ENCODE measurements around the gene KCNQ5.
"Not testable (repeated sequence)": the region's sequence is repeated elsewhere in the genome, so short reads cannot be mapped to it uniquely, and the experiment has no call there.

Gene KCNQ5

GRCh38 chr6:72855471-72855870 is 233.6 kb downstream of the KCNQ5 start:
- no peak for FAIRE-seq

GRCh38 chr6:72856801-72857200 is 234.9 kb downstream of the KCNQ5 start:
- FAIRE-seq = no peak

- FAIRE-seq = peak; percentile 36
These were observed 236.1 kb downstream of the KCNQ5 start for GRCh38 chr6:72857791-72858585.

GRCh38 chr6:72861059-72861458 is 239.2 kb downstream of the KCNQ5 start:
- FAIRE-seq = no peak

- FAIRE-seq = no peak
These were observed 240.1 kb downstream of the KCNQ5 start for GRCh38 chr6:72861935-72862432.

- no peak for FAIRE-seq
These were observed 241.3 kb downstream of the KCNQ5 start for GRCh38 chr6:72863131-72863530.

GRCh38 chr6:72864236-72864635 is 242.4 kb downstream of the KCNQ5 start:
- FAIRE-seq = no peak

GRCh38 chr6:72864799-72865198 is 242.9 kb downstream of the KCNQ5 start:
- FAIRE-seq = no peak

- FAIRE-seq = no peak
These were observed 243.6 kb downstream of the KCNQ5 start for GRCh38 chr6:72865467-72865866.

- FAIRE-seq = no peak
These were observed 247.8 kb downstream of the KCNQ5 start for GRCh38 chr6:72869621-72870020.

- no peak for FAIRE-seq
These were observed 251.6 kb downstream of the KCNQ5 start for GRCh38 chr6:72873433-72873832.

- FAIRE-seq = no peak
These were observed 254.4 kb downstream of the KCNQ5 start for GRCh38 chr6:72876256-72876655.

- FAIRE-seq = no peak
These were observed 264.3 kb downstream of the KCNQ5 start for GRCh38 chr6:72886170-72886569.

GRCh38 chr6:72890233-72890632 is 268.4 kb downstream of the KCNQ5 start:
- no peak for FAIRE-seq

- no peak for FAIRE-seq
These were observed 268.8 kb downstream of the KCNQ5 start for GRCh38 chr6:72890671-72891070.

GRCh38 chr6:72892901-72893300 is 271.0 kb downstream of the KCNQ5 start:
- FAIRE-seq = no peak

- FAIRE-seq = no peak
These were observed 272.2 kb downstream of the KCNQ5 start for GRCh38 chr6:72894091-72894490.

GRCh38 chr6:72898313-72898712 is 276.4 kb downstream of the KCNQ5 start:
- FAIRE-seq = not testable (repeated sequence)

GRCh38 chr6:72905705-72906478 is 284.0 kb downstream of the KCNQ5 start:
- FAIRE-seq = no peak

- no peak for FAIRE-seq
These were observed 289.7 kb downstream of the KCNQ5 start for GRCh38 chr6:72911463-72912155.

GRCh38 chr6:72913797-72914196 is 291.9 kb downstream of the KCNQ5 start:
- no peak for FAIRE-seq

- FAIRE-seq = no peak
These were observed 294.4 kb downstream of the KCNQ5 start for GRCh38 chr6:72916298-72916697.

- FAIRE-seq = no peak
These were observed 295.0 kb downstream of the KCNQ5 start for GRCh38 chr6:72916906-72917305.
